HepG2 (cell line): ENCODE results near the gene PTGIR. TPM values are rescaled to one million over a fixed set of nuclear protein-coding genes. Genes with fewer than 3 reads are reported as not detected.

Experiments used
- AGO1 ChIP-seq: fragments of 200-400 bp; formaldehyde crosslinking; IDR thresholded peaks from 2 replicates; pipeline ENCODE4 v1.6.1; 2017; ENCODE audit warnings: mild to moderate bottlenecking, low read depth, low read length, moderate library complexity; ENCODE audit not compliant: poor library complexity, severe bottlenecking
- CEBPB ChIP-seq: IDR thresholded peaks from 2 replicates; pipeline ENCODE4 v1.6.1; 2011; ENCODE audit warnings: low read depth, low read length, improper control_type of control experiment, borderline replicate concordance
- HNRNPL ChIP-seq: fragments of 200-400 bp; formaldehyde crosslinking; IDR thresholded peaks from 2 replicates; pipeline ENCODE4 v1.6.1; 2017; ENCODE audit warnings: mild to moderate bottlenecking, low read depth, low read length
- JARID2 ChIP-seq: sonication (generic); formaldehyde crosslinking; IDR thresholded peaks from 2 replicates; pipeline ENCODE4 v1.8.1; 2023; ENCODE audit warnings: missing genetic modification reagents, inconsistent platforms; ENCODE audit not compliant: insufficient replicate concordance
- KDM4B ChIP-seq: sonication (generic); formaldehyde crosslinking; IDR thresholded peaks from 2 replicates; pipeline ENCODE4 v1.4.0; 2020; ENCODE audit warnings: missing genetic modification reagents
- MEF2D ChIP-seq: sonication (generic); formaldehyde crosslinking; IDR thresholded peaks from 2 replicates; pipeline ENCODE4 v1.5.1; 2020; ENCODE audit warnings: mild to moderate bottlenecking, missing genetic modification reagents
- RNF2 ChIP-seq: fragments of 450-650 bp; conservative IDR thresholded peaks from 2 replicates; pipeline ENCODE4 v1.6.1; 2016; ENCODE audit warnings: low read depth
- RXRB ChIP-seq: IDR thresholded peaks from 2 replicates; pipeline ENCODE4 v1.6.1; 2016; ENCODE audit warnings: borderline replicate concordance, missing genetic modification reagents, missing compliant biosample characterization
- SALL1 ChIP-seq: sonication (generic); formaldehyde crosslinking; IDR thresholded peaks from 2 replicates; pipeline ENCODE4 v1.8.0; 2022; ENCODE audit warnings: mild to moderate bottlenecking, missing genetic modification reagents
- SMC3 ChIP-seq: IDR thresholded peaks from 2 replicates; pipeline ENCODE4 v1.6.1; 2011; ENCODE audit warnings: low read length, improper control_type of control experiment
- SRSF1 ChIP-seq: fragments of 200-400 bp; formaldehyde crosslinking; optimal IDR thresholded peaks from 2 replicates; pipeline ENCODE3; 2017; ENCODE audit warnings: mild to moderate bottlenecking, low read depth, low read length, moderate library complexity
- TBX2 ChIP-seq: sonication (generic); formaldehyde crosslinking; IDR thresholded peaks from 2 replicates; pipeline ENCODE4 v1.5.0; 2020; ENCODE audit warnings: missing genetic modification reagents, mild to moderate bottlenecking, borderline replicate concordance
- TGIF2 ChIP-seq: IDR thresholded peaks from 2 replicates; pipeline ENCODE4 v1.6.1; 2016; ENCODE audit warnings: control low read depth, missing compliant biosample characterization
- TOPORS ChIP-seq: sonication (generic); formaldehyde crosslinking; IDR thresholded peaks from 2 replicates; pipeline ENCODE4 v1.8.0; 2023; ENCODE audit warnings: mild to moderate bottlenecking, missing genetic modification reagents
- ZMYM4 ChIP-seq: sonication (generic); formaldehyde crosslinking; IDR thresholded peaks from 2 replicates; pipeline ENCODE4 v1.8.1; 2023; ENCODE audit warnings: mild to moderate bottlenecking, missing genetic modification reagents
- ZNF232 ChIP-seq: sonication (generic); formaldehyde crosslinking; IDR thresholded peaks from 2 replicates; pipeline ENCODE4 v1.4.0; 2020; ENCODE audit warnings: missing genetic modification reagents, borderline replicate concordance
- ZNF354B ChIP-seq: sonication (generic); formaldehyde crosslinking; IDR thresholded peaks from 2 replicates; pipeline ENCODE4 v1.8.0; 2022; ENCODE audit warnings: mild to moderate bottlenecking, missing genetic modification reagents
- ZNF788 ChIP-seq: sonication (generic); formaldehyde crosslinking; IDR thresholded peaks from 2 replicates; pipeline ENCODE4 v1.5.0; 2020; ENCODE audit warnings: mild to moderate bottlenecking, missing genetic modification reagents, borderline replicate concordance
- ZXDC ChIP-seq: sonication (generic); formaldehyde crosslinking; IDR thresholded peaks from 2 replicates; pipeline ENCODE4 v1.5.0; 2020; ENCODE audit warnings: mild to moderate bottlenecking, missing genetic modification reagents
- polyA plus RNA-seq, 8 experiments: library from polyadenylated mRNA; depleted of rRNA in 3 of 8; stranded (reverse) in 7 of 8; unstranded in 1 of 8; fragments of >200 nt; fragmentation: Illumina TruSeq in 4 of 8; extraction: Trizol in 4 of 8; gene quantifications; 2 replicates each; pipeline versions ENCODE4 v1.2.1 to v1.2.3, GENCODE V29; 2011 to 2016; ENCODE audit warnings: low read depth in 4 of 8, missing spikeins in 1 of 8, mixed read lengths in 1 of 8; ENCODE audit not compliant: insufficient read depth in 1 of 8
- total RNA-seq, 5 experiments: library from RNA; depleted of rRNA; stranded (reverse); fragments of >200 nt; fragmentation: Illumina TruSeq; extraction: Trizol; gene quantifications; 2 replicates each; pipeline ENCODE4 v1.2.3, GENCODE V29; 2016; ENCODE audit warnings: low read depth in 1 of 5
- TF ChIP-seq, protein P1 (sequence below): sonication (generic); formaldehyde crosslinking; IDR thresholded peaks from 2 replicates; pipeline ENCODE4 v1.4.0; 2020; ENCODE audit warnings: missing genetic modification reagents, borderline replicate concordance
- TF ChIP-seq, protein P2 (sequence below): sonication (generic); formaldehyde crosslinking; IDR thresholded peaks from 2 replicates; pipeline ENCODE4 v1.4.0; 2020; ENCODE audit warnings: missing genetic modification reagents

The PTGIR gene
- total and polyA plus RNA-seq, 2 of the 13 experiments (the other 11 are each of a cell fraction or from before 2014, with no cell fraction given), result not detected

- TF ChIP-seq HNRNPL, result no peak
- TF ChIP-seq, protein P1, sequence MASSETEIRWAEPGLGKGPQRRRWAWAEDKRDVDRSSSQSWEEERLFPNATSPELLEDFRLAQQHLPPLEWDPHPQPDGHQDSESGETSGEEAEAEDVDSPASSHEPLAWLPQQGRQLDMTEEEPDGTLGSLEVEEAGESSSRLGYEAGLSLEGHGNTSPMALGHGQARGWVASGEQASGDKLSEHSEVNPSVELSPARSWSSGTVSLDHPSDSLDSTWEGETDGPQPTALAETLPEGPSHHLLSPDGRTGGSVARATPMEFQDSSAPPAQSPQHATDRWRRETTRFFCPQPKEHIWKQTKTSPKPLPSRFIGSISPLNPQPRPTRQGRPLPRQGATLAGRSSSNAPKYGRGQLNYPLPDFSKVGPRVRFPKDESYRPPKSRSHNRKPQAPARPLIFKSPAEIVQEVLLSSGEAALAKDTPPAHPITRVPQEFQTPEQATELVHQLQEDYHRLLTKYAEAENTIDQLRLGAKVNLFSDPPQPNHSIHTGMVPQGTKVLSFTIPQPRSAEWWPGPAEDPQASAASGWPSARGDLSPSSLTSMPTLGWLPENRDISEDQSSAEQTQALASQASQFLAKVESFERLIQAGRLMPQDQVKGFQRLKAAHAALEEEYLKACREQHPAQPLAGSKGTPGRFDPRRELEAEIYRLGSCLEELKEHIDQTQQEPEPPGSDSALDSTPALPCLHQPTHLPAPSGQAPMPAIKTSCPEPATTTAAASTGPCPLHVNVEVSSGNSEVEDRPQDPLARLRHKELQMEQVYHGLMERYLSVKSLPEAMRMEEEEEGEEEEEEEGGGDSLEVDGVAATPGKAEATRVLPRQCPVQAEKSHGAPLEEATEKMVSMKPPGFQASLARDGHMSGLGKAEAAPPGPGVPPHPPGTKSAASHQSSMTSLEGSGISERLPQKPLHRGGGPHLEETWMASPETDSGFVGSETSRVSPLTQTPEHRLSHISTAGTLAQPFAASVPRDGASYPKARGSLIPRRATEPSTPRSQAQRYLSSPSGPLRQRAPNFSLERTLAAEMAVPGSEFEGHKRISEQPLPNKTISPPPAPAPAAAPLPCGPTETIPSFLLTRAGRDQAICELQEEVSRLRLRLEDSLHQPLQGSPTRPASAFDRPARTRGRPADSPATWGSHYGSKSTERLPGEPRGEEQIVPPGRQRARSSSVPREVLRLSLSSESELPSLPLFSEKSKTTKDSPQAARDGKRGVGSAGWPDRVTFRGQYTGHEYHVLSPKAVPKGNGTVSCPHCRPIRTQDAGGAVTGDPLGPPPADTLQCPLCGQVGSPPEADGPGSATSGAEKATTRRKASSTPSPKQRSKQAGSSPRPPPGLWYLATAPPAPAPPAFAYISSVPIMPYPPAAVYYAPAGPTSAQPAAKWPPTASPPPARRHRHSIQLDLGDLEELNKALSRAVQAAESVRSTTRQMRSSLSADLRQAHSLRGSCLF, result no peak
- peak; percentile 59; the same call in 1 of the 2 replicates for TF ChIP-seq ZNF232 (CRISPR knock-in tag)
- TF ChIP-seq TOPORS (CRISPR knock-in tag), result peak; percentile 69; the same call in 1 of the 2 replicates
- TF ChIP-seq, protein P2, sequence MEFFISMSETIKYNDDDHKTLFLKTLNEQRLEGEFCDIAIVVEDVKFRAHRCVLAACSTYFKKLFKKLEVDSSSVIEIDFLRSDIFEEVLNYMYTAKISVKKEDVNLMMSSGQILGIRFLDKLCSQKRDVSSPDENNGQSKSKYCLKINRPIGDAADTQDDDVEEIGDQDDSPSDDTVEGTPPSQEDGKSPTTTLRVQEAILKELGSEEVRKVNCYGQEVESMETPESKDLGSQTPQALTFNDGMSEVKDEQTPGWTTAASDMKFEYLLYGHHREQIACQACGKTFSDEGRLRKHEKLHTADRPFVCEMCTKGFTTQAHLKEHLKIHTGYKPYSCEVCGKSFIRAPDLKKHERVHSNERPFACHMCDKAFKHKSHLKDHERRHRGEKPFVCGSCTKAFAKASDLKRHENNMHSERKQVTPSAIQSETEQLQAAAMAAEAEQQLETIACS (CRISPR knock-in tag), result peak; percentile 99
- TF ChIP-seq CEBPB, result no peak
- TF ChIP-seq JARID2, result peak; percentile 89
- TF ChIP-seq ZXDC (CRISPR knock-in tag), result no peak
- no peak for TF ChIP-seq TGIF2 (CRISPR knock-in tag)
- peak; percentile 81 for TF ChIP-seq ZNF788 (CRISPR knock-in tag)
- TF ChIP-seq ZMYM4 (CRISPR knock-in tag), result peak; percentile 97
- peak; percentile 26; the same call in 1 of the 2 replicates for TF ChIP-seq MEF2D (CRISPR knock-in tag)
- TF ChIP-seq AGO1, result no peak
- no peak for TF ChIP-seq ZNF354B (CRISPR knock-in tag)
- TF ChIP-seq TBX2 (CRISPR knock-in tag), result peak; percentile 83
- peak; percentile 73; the same call in 1 of the 2 replicates for TF ChIP-seq RNF2
- no peak for TF ChIP-seq SMC3
- peak; percentile 64 for TF ChIP-seq SALL1 (CRISPR knock-in tag)
- TF ChIP-seq SRSF1, result peak; percentile 75
- no peak; the same call in 1 of the 2 replicates for TF ChIP-seq KDM4B (CRISPR knock-in tag)
- TF ChIP-seq RXRB (CRISPR knock-in tag), result peak; percentile 43; the same call in 1 of the 2 replicates
Measured at GRCh38 chr19:46600384-46601317, 24.2 kb downstream of the PTGIR start (continued).
